G401 (cell line): ENCODE measurements around the gene TCHP. TPM values are rescaled to one million over a fixed set of nuclear protein-coding genes. Genes with fewer than 3 reads are reported as not detected.

Experiments used
- DNase-seq: peaks from one replicate; pipeline ENCODE4 v3.0.0-alpha.2; 2015; ENCODE audit warnings: low spot score
- in situ Hi-C: cut with HindIII; loops from 2 replicates; pipeline ENCODE4 v1.10.0; 2016; ENCODE audit warnings: low sequenced_read_pairs, mixed read lengths
- total RNA-seq: library from RNA; depleted of rRNA; stranded (reverse); fragments of >200 nt; shearing (Covaris generic); gene quantifications from 2 replicates; pipeline ENCODE4 v1.2.3, GENCODE V29; 2014

Gene TCHP
- total RNA-seq, 1 experiment from 2014 or later = 38.3 TPM

- in situ Hi-C loops = no loop called here
- no peak for DNase-seq
Measured at GRCh38 chr12:109900752-109901580, 892 bp downstream of the TCHP start.

GRCh38 chr12:109902891-109903418 lies 2.9 kb downstream of the TCHP start:
- in situ Hi-C loops = no loop called here
- no peak for DNase-seq

GRCh38 chr12:109905301-109905700 lies 5.2 kb downstream of the TCHP start:
- DNase-seq = no peak
- in situ Hi-C loops = no loop called here

GRCh38 chr12:109910254-109910968 lies 10.3 kb downstream of the TCHP start:
- in situ Hi-C loops = no loop called here
- no peak for DNase-seq

- in situ Hi-C loops = no loop called here
- DNase-seq = no peak
Measured at GRCh38 chr12:109910969-109911348, 10.9 kb downstream of the TCHP start.

GRCh38 chr12:109912855-109913321 lies 12.8 kb downstream of the TCHP start:
- in situ Hi-C loops = no loop called here
- no peak for DNase-seq

GRCh38 chr12:109914461-109914860 lies 14.4 kb downstream of the TCHP start:
- in situ Hi-C loops = no loop called here
- DNase-seq = no peak

GRCh38 chr12:109915171-109916040 lies 15.3 kb downstream of the TCHP start:
- DNase-seq = no peak
- in situ Hi-C loops = no loop called here

- DNase-seq = no peak
- in situ Hi-C loops = no loop called here
Measured at GRCh38 chr12:109916045-109916444, 16.0 kb downstream of the TCHP start.

GRCh38 chr12:109919456-109919855 lies 19.4 kb downstream of the TCHP start:
- in situ Hi-C loops = no loop called here
- no peak for DNase-seq

GRCh38 chr12:109920261-109920780 lies 20.2 kb downstream of the TCHP start:
- in situ Hi-C loops = no loop called here

GRCh38 chr12:109921982-109922381 lies 21.9 kb downstream of the TCHP start:
- in situ Hi-C loops = no loop called here
- DNase-seq = no peak

More at GRCh38 chr12:109920261-109920780, 20.2 kb downstream of the TCHP start:
- DNase-seq = no peak

- DNase-seq = no peak
- in situ Hi-C loops = no loop called here
Measured at GRCh38 chr12:109923038-109923437, 23.0 kb downstream of the TCHP start.

GRCh38 chr12:109923481-109924245 lies 23.6 kb downstream of the TCHP start:
- in situ Hi-C loops = no loop called here
- DNase-seq = no peak

GRCh38 chr12:109925185-109925840 lies 25.2 kb downstream of the TCHP start:
- DNase-seq = no peak
- in situ Hi-C loops = no loop called here

- in situ Hi-C loops = no loop called here
Measured at GRCh38 chr12:109926016-109926415, 25.9 kb downstream of the TCHP start.

GRCh38 chr12:109926488-109927210 lies 26.6 kb downstream of the TCHP start:
- in situ Hi-C loops = no loop called here
- DNase-seq = no peak

More at GRCh38 chr12:109926016-109926415, 25.9 kb downstream of the TCHP start:
- DNase-seq = no peak
